GM19240 (cell line): ENCODE data around the gene EGLN3.
"Not testable (repeated sequence)": the region's sequence is repeated elsewhere in the genome, so short reads cannot be mapped to it uniquely, and the experiment has no call there.

Source experiments
- DNase-seq: peaks from one replicate; pipeline ENCODE4 v3.0.0; 2011; ENCODE audit warnings: low spot score; ENCODE audit not compliant: insufficient read length

EGLN3 gene

GRCh38 chr14:33950320-33951182, at the start of gene EGLN3:
Gene EGLN3 (minus strand): TSS chr14:33951074. CDS start chr14:33950752, 322 bp downstream.
- DNase-seq, result peak; percentile 45

- no peak for DNase-seq
Measured at GRCh38 chr14:34000396-34000795, 49.5 kb upstream of the EGLN3 start.

GRCh38 chr14:33999771-34000291, 49.0 kb upstream of the EGLN3 start:
- no peak for DNase-seq

- no peak for DNase-seq
Measured at GRCh38 chr14:33997611-33998010, 46.7 kb upstream of the EGLN3 start.

GRCh38 chr14:33996462-33996861, 45.6 kb upstream of the EGLN3 start:
- DNase-seq, result no peak

GRCh38 chr14:33993246-33993645, 42.4 kb upstream of the EGLN3 start:
- DNase-seq, result no peak

- DNase-seq, result no peak
Measured at GRCh38 chr14:33992274-33993007, 41.6 kb upstream of the EGLN3 start.

- no peak for DNase-seq
Measured at GRCh38 chr14:33990790-33991189, 39.9 kb upstream of the EGLN3 start.

GRCh38 chr14:33987565-33988080, 36.7 kb upstream of the EGLN3 start:
- DNase-seq, result no peak

- DNase-seq, result no peak
Measured at GRCh38 chr14:33986804-33987203, 35.9 kb upstream of the EGLN3 start.

GRCh38 chr14:33985242-33985641, 34.4 kb upstream of the EGLN3 start:
- no peak for DNase-seq

- no peak for DNase-seq
Measured at GRCh38 chr14:33979613-33980276, 28.9 kb upstream of the EGLN3 start.

GRCh38 chr14:33978892-33979612, 28.2 kb upstream of the EGLN3 start:
- no peak for DNase-seq

- DNase-seq, result no peak
Measured at GRCh38 chr14:33972583-33973081, 21.8 kb upstream of the EGLN3 start.

GRCh38 chr14:33969846-33970245, 19.0 kb upstream of the EGLN3 start:
- DNase-seq, result not testable (repeated sequence)

- no peak for DNase-seq
Measured at GRCh38 chr14:33968722-33969121, 17.8 kb upstream of the EGLN3 start.

- DNase-seq, result no peak
Measured at GRCh38 chr14:33967138-33967537, 16.3 kb upstream of the EGLN3 start.

- DNase-seq, result no peak
Measured at GRCh38 chr14:33966276-33966675, 15.4 kb upstream of the EGLN3 start.

GRCh38 chr14:33964599-33965317, 13.9 kb upstream of the EGLN3 start:
- DNase-seq, result no peak

- DNase-seq, result no peak
Measured at GRCh38 chr14:33963892-33964291, 13.0 kb upstream of the EGLN3 start.
